ENCODE data around the gene KDM2B. TPM values are rescaled to one million over a fixed set of nuclear protein-coding genes. Genes with fewer than 3 reads are reported as not detected.

KDM2B gene
- total RNA-seq, 4 donors from 2014 or later, result 20.7 to 26.3 (median 23.9) TPM

DNA sequence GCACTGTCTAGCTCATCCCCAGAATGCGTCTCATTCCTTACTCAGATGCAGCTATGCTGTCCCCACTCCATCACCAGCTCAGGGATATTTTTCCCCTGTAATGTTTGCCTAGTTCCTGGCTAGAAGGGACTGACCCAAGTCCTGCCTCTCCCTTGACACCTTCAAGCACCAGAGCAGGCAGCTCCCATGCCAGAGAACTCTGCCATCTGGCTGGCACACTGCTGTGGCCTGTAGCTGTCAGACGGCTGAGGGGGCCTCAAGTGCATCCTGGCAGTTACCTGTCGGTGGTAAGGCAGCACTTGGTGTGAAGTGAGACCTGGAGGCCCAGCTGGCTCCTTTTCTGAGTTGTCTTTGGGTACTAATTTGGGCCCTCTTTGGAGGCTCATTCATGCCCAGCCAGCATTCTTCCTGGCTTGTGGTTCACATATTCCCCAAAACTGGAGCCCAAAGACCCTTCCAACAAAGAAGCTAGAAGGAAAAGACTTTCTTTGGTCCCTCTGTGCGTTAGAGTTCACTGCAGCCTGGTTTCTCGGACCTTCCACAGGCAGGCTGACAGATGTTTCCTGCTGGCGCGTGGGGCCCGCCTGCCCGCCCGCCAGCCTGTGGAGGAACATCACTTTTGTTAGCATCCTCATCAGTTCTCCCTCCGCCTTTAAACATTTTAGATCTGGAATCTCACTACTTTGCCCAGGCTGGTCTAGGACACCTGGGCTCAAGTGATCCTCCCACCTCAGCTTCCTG, 147.9 kb downstream of the KDM2B start:
- no peak for DNase-seq
- TF ChIP-seq, protein P1, sequence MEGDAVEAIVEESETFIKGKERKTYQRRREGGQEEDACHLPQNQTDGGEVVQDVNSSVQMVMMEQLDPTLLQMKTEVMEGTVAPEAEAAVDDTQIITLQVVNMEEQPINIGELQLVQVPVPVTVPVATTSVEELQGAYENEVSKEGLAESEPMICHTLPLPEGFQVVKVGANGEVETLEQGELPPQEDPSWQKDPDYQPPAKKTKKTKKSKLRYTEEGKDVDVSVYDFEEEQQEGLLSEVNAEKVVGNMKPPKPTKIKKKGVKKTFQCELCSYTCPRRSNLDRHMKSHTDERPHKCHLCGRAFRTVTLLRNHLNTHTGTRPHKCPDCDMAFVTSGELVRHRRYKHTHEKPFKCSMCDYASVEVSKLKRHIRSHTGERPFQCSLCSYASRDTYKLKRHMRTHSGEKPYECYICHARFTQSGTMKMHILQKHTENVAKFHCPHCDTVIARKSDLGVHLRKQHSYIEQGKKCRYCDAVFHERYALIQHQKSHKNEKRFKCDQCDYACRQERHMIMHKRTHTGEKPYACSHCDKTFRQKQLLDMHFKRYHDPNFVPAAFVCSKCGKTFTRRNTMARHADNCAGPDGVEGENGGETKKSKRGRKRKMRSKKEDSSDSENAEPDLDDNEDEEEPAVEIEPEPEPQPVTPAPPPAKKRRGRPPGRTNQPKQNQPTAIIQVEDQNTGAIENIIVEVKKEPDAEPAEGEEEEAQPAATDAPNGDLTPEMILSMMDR (IDR thresholded peaks at IDR 0.05), result no peak
- no peak for TF ChIP-seq POLR2A (IDR thresholded peaks at IDR 0.05)
- H3K27me3 ChIP-seq, result no peaks in the 10 kb centered on the region
- H3K36me3 ChIP-seq, result peaks cover 16 to 100% (median 21%) of the 10 kb centered on the region in 3 donors
- intact Hi-C loops (cut with DNase I), result no loop called here
- 93 to 94% methylated on average over 9 of the region's 11 CpGs for WGBS, 2 donors
- no peaks in the 10 kb centered on the region for H3K9me3 ChIP-seq
- no peaks in the 10 kb centered on the region for H3K4me1 ChIP-seq
- H3K4me3 ChIP-seq, result no peak overlapping the region
- H3K27ac ChIP-seq, result no peak overlapping the region

DNA sequence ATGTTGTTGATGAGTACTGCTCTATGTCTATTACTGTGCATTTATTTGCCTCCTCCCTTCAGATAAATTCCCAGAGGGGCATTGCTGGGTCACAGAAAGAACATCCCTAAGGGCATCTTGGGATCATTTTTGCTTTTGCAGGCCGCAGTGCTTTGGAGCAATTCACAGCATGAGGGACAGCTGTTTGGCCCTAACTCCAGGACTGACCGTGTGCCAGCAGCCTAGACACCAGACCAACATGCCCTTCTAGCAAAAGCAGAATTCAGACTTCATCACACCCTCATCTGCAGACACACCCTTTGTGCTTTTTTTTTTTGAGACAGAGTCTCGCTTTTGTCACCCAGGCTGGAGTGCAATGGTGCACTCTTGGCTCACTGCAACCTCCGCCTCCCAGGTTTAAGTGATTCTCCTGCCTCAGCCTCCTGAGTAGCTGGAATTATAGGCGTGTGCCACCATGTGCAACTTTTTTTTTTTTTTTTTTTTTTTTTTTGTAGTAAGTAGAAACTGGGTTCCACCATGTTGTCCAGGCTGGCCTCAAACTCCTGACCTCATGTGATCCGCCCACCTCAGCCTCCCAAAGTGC, 149.9 kb downstream of the KDM2B start:
- no peaks in the 10 kb centered on the region for H3K4me1 ChIP-seq
- TF ChIP-seq, protein P1 (IDR thresholded peaks at IDR 0.05), result no peak
- no peak for TF ChIP-seq POLR2A (IDR thresholded peaks at IDR 0.05)
- intact Hi-C loops (cut with DNase I), result no loop called here

DNA sequence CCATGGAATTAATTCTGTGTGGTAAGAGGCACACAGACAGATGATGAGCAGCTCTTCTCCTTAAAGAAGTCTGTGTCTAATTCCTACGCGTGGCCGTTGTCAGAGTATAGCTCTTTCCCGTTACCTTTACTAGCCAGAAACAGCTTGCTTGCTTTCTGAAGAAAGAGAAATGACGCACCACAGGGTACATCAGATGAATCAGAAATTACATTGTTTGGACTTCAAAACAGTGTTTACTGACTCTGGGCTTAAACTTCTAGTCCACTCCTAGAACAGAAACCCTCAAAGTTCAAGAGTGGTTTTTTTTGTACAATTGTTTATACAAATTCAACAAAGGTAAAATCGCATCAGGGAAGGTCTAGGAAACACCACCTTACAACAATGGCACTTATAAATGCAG, 151.9 kb downstream of the KDM2B start:
- Histone ChIP-seq H3K27me3 (no peaks in the 10 kb centered on the region), H3K4me3 (no peak overlapping the region), H3K9me3 (no peaks in the 10 kb centered on the region), H3K27ac (no peak overlapping the region), H3K4me1 (no peaks in the 10 kb centered on the region), H3K36me3 (peaks cover 22 to 100% (median 25%) of the 10 kb centered on the region in 3 donors)
- DNase-seq, result no peak
- TF ChIP-seq, protein P1 (IDR thresholded peaks at IDR 0.05), result no peak
- no peak for TF ChIP-seq POLR2A (IDR thresholded peaks at IDR 0.05)
- intact Hi-C loops (cut with DNase I), result no loop called here
- 81 to 87% methylated on average over 4 to 6 of the region's 6 CpGs for WGBS, 2 donors

More for the DNA sequence above, 149.9 kb downstream of the KDM2B start:
- Histone ChIP-seq H3K4me3 (no peak overlapping the region), H3K27me3 (no peaks in the 10 kb centered on the region), H3K27ac (no peak overlapping the region), H3K9me3 (no peaks in the 10 kb centered on the region), H3K36me3 (peaks cover 21 to 100% (median 22%) of the 10 kb centered on the region in 3 donors)
- no peak for DNase-seq
- WGBS, 2 donors, result 85 to 96% methylated on average over 6 of the region's 6 CpGs

DNA sequence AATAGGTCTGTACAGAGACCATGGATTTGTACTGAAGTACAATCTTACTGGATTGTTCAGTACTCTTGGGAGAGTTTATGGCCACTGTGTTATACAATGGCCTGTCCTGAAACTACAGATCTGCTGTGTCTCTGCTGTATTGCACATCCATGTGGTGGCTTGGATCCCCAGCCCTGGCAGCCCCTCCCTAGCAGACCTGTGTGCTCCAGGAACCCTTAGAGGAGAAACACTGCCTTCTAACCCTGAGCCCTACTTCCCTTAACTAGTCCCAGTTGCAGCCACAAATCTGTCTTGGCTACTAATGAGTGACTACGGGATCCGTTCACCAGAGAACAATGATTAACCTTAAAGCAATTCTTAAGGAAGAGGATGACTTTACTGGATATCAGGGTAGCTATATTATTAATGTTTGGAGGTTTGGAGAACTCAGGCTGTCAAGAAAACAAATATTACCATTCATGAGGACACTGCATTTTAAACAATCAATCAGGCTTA, 153.2 kb downstream of the KDM2B start:
- H3K27ac ChIP-seq, result no peak overlapping the region
- TF ChIP-seq, protein P1 (IDR thresholded peaks at IDR 0.05), result no peak
- TF ChIP-seq POLR2A (IDR thresholded peaks at IDR 0.05), result no peak
- H3K9me3 ChIP-seq, result no peaks in the 10 kb centered on the region
- no peak overlapping the region for H3K4me3 ChIP-seq
- intact Hi-C loops (cut with DNase I), result no loop called here
- 90 to 91% methylated on average over 2 of the region's 2 CpGs for WGBS, 2 donors
- no peaks in the 10 kb centered on the region for H3K27me3 ChIP-seq
- H3K4me1 ChIP-seq, result no peaks in the 10 kb centered on the region
- no peak for DNase-seq
- H3K36me3 ChIP-seq, result peaks cover 26 to 100% (median 27%) of the 10 kb centered on the region in 3 donors

DNA sequence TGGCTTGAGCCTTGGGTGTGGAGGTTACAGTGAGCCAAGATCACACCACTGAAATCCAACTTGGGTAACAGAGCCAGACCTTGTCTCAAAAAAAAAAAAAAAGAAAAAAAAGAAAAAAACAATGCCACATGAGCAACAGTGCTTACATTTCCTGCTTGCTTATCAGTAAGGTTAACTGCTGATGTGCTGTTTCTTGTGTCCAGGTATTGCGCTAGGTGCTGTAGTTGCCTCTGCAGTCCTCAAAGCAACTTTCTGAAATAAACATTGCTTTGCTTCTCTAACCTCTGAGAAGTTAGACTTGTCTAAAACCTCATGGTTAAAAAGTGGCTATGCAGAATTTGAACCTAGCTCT, 156.2 kb downstream of the KDM2B start:
- no peaks in the 10 kb centered on the region for H3K27me3 ChIP-seq
- DNase-seq, result no peak
- H3K4me3 ChIP-seq, result no peak overlapping the region
- TF ChIP-seq, protein P1 (IDR thresholded peaks at IDR 0.05), result no peak
- no peak for TF ChIP-seq POLR2A (IDR thresholded peaks at IDR 0.05)
- peaks cover 18 to 100% (median 28%) of the 10 kb centered on the region in 3 donors for H3K36me3 ChIP-seq
- WGBS, 2 donors, result 90 to 100% methylated on average over 1 of the region's 1 CpG
- H3K27ac ChIP-seq, result no peak overlapping the region
- no peaks in the 10 kb centered on the region for H3K4me1 ChIP-seq
- intact Hi-C loops (cut with DNase I), result no loop called here
- H3K9me3 ChIP-seq, result no peaks in the 10 kb centered on the region

All from esophagus squamous epithelium (tissue), 5 donors.